Caco-2 (cell line): ENCODE results near the gene SUMF1. TPM values are rescaled to one million over a fixed set of nuclear protein-coding genes. Genes with fewer than 3 reads are reported as not detected.

Source experiments
- BruUV-seq: library from RNA; stranded (reverse); fragments of 400-500 nt; replicated peaks from 2 replicates; lab custom pipeline; 2021; lab: Mats Ljungman, UMichigan
- CTCF ChIA-PET: fragments of 300-600 bp; sonication (Branson Sonifier 250); formaldehyde crosslinking; loops from one replicate; lab custom pipeline; 2022; ENCODE audit warnings: antibody characterized with exemption; lab: Charles Lee
- POLR2A ChIA-PET: fragments of 300-600 bp; sonication (Branson Sonifier 250); formaldehyde crosslinking; loops from one replicate; lab custom pipeline; 2022; ENCODE audit warnings: antibody characterized with exemption; lab: Charles Lee
- DNase-seq, 2 experiments: peaks; one replicate each; pipeline versions ENCODE4 v3.0.0 to v3.0.0-alpha.2; 2020 to 2022
- H3K27me3 ChIP-seq: replicated peaks from 2 replicates; pipeline ENCODE4 v1.6.0; 2011; ENCODE audit warnings: low read length; ENCODE audit not compliant: control insufficient read depth, insufficient read depth
- H3K36me3 ChIP-seq: 2 replicates; pipeline ENCODE4 v1.5.1; 2011; ENCODE audit warnings: low read length; ENCODE audit not compliant: control insufficient read depth, insufficient read depth
- H3K4me1 ChIP-seq: fragments of 250-450 bp; sonication (Bioruptor Pico); 2 replicates; pipeline ENCODE4 v1.5.1; 2020; ENCODE audit warnings: mild to moderate bottlenecking
- H3K4me3 ChIP-seq: 2 replicates; pipeline ENCODE4 v1.5.1; 2011; ENCODE audit warnings: low read depth, mild to moderate bottlenecking, control low read depth, low read length
- H3K9me3 ChIP-seq: fragments of 250-450 bp; sonication (Bioruptor Pico); 2 replicates; pipeline ENCODE4 v1.5.1; 2020; ENCODE audit warnings: mild to moderate bottlenecking, moderate library complexity
- H3K27ac Mint-ChIP-seq: one replicate; pipeline ENCODE4 v1.8.0; 2022; ENCODE audit warnings: mixed read lengths; ENCODE audit not compliant: unreplicated experiment
- H3K27me3 Mint-ChIP-seq: one replicate; pipeline ENCODE4 v1.8.0; 2022; ENCODE audit warnings: mixed read lengths; ENCODE audit not compliant: insufficient read depth, unreplicated experiment
- H3K36me3 Mint-ChIP-seq: one replicate; pipeline ENCODE4 v1.8.0; 2022; ENCODE audit warnings: mild to moderate bottlenecking, mixed read lengths; ENCODE audit not compliant: insufficient read depth, unreplicated experiment
- H3K4me1 Mint-ChIP-seq: one replicate; pipeline ENCODE4 v1.8.0; 2022; ENCODE audit warnings: low read depth, mixed read lengths; ENCODE audit not compliant: unreplicated experiment
- H3K4me3 Mint-ChIP-seq: one replicate; pipeline ENCODE4 v1.8.0; 2022; ENCODE audit warnings: mild to moderate bottlenecking, moderate library complexity, mixed read lengths; ENCODE audit not compliant: unreplicated experiment
- H3K9me3 Mint-ChIP-seq: one replicate; pipeline ENCODE4 v1.8.0; 2022; ENCODE audit warnings: mixed read lengths; ENCODE audit not compliant: unreplicated experiment
- CTCF ChIP-seq, 2 experiments: fragments of 200-600 bp in 1 of 2; IDR thresholded peaks; 1 replicate in 1 of 2; 2 replicates in 1 of 2; pipeline versions ENCODE4 v1.5.1 to v1.8.0; 2011 to 2022; ENCODE audit warnings: antibody characterized with exemption in 1 of 2, control low read depth in 1 of 2, inconsistent platforms in 1 of 2, low read depth in 1 of 2, low read length in 1 of 2, mild to moderate bottlenecking in 1 of 2, moderate library complexity in 1 of 2; ENCODE audit not compliant: insufficient read depth in 1 of 2, severe bottlenecking in 1 of 2, unreplicated experiment in 1 of 2
- intact Hi-C: fragments of 100-400 bp; cut with micrococcal nuclease; formaldehyde crosslinking; loops from one replicate; pipeline ENCODE4 v1.10.0; 2022; ENCODE audit not compliant: unreplicated experiment
- total RNA-seq: library from RNA; stranded (reverse); gene quantifications from 2 replicates; pipeline ENCODE4 v1.2.3, GENCODE V29; 2022

The SUMF1 gene
- total RNA-seq, 1 experiment from 2014 or later, result 24.4 TPM

GRCh38 chr3:4504340-4505261, 37.5 kb upstream of the SUMF1 start:
- Histone ChIP-seq H3K36me3 (no peaks in the 10 kb centered on the region), H3K4me1 (peaks cover 24% of the 10 kb centered on the region), H3K4me3 (no peak overlapping the region), H3K27me3 (no peaks in the 10 kb centered on the region), H3K9me3 (no peaks in the 10 kb centered on the region)
- no TSS peak for BruUV-seq
- no peaks in the 10 kb centered on the region for H3K27me3 Mint-ChIP-seq
- H3K9me3 Mint-ChIP-seq, result no peaks in the 10 kb centered on the region
- no peaks in the 10 kb centered on the region for H3K36me3 Mint-ChIP-seq
- ChIA-PET POLR2A (no interaction called here), CTCF (no interaction called here)
- H3K4me1 Mint-ChIP-seq, result peaks cover 11% of the 10 kb centered on the region
- intact Hi-C loops, result no loop called here
- H3K27ac Mint-ChIP-seq, result no peak overlapping the region
- DNase-seq, result no peak
- no peak for TF ChIP-seq CTCF (IDR thresholded peaks at IDR 0.05; ENCODE audit: insufficient read depth in 1 of 2, low read depth in 1 of 2, low read length in 1 of 2, severe bottlenecking in 1 of 2, unreplicated experiment in 1 of 2)
- H3K4me3 Mint-ChIP-seq, result no peak overlapping the region

- POLR2A ChIA-PET, result no interaction called here
- intact Hi-C loops, result no loop called here
Measured at GRCh38 chr3:4503050-4503449, 36.0 kb upstream of the SUMF1 start.

GRCh38 chr3:4501927-4502326, 34.9 kb upstream of the SUMF1 start:
- BruUV-seq, result no TSS peak
- H3K27me3 Mint-ChIP-seq, result no peaks in the 10 kb centered on the region
- no peaks in the 10 kb centered on the region for H3K9me3 ChIP-seq
- ChIA-PET CTCF (no interaction called here), POLR2A (interaction anchor here (0.8 kb wide), 1 partner anchor 9 kb away, joined by 5 read pairs; the partner anchor contains the start of gene ITPR1)
- peaks cover 24% of the 10 kb centered on the region for H3K4me1 ChIP-seq
- intact Hi-C loops, result no loop called here
- TF ChIP-seq CTCF (IDR thresholded peaks at IDR 0.05; ENCODE audit: insufficient read depth in 1 of 2, low read depth in 1 of 2, low read length in 1 of 2, severe bottlenecking in 1 of 2, unreplicated experiment in 1 of 2), result no peak
- no peaks in the 10 kb centered on the region for H3K27me3 ChIP-seq
- H3K36me3 Mint-ChIP-seq, result no peaks in the 10 kb centered on the region
- peaks cover 11% of the 10 kb centered on the region for H3K4me1 Mint-ChIP-seq
- DNase-seq, result no peak
- H3K9me3 Mint-ChIP-seq, result no peaks in the 10 kb centered on the region
- no peak overlapping the region for H3K4me3 Mint-ChIP-seq
- no peak overlapping the region for H3K27ac Mint-ChIP-seq
- no peak overlapping the region for H3K4me3 ChIP-seq
- H3K36me3 ChIP-seq, result no peaks in the 10 kb centered on the region

More at GRCh38 chr3:4503050-4503449, 36.0 kb upstream of the SUMF1 start:
- Mint-ChIP-seq H3K4me3 (no peak overlapping the region), H3K27me3 (no peaks in the 10 kb centered on the region), H3K9me3 (no peaks in the 10 kb centered on the region), H3K27ac (no peak overlapping the region), H3K4me1 (peaks cover 11% of the 10 kb centered on the region), H3K36me3 (no peaks in the 10 kb centered on the region)
- no TSS peak for BruUV-seq
- no peak for DNase-seq
- TF ChIP-seq CTCF (IDR thresholded peaks at IDR 0.05; ENCODE audit: insufficient read depth in 1 of 2, low read depth in 1 of 2, low read length in 1 of 2, severe bottlenecking in 1 of 2, unreplicated experiment in 1 of 2), result no peak
- H3K27me3 ChIP-seq, result no peaks in the 10 kb centered on the region
- no peaks in the 10 kb centered on the region for H3K36me3 ChIP-seq
- peaks cover 24% of the 10 kb centered on the region for H3K4me1 ChIP-seq
- CTCF ChIA-PET, result no interaction called here
- no peaks in the 10 kb centered on the region for H3K9me3 ChIP-seq
- H3K4me3 ChIP-seq, result no peak overlapping the region
